Germinal center (tissue), 1 donor: ENCODE results near the gene UNC13C.
"Not testable (repeated sequence)": the region's sequence is repeated elsewhere in the genome, so short reads cannot be mapped to it uniquely, and the experiment has no call there.

ENCODE experiments used
- DNase-seq: peaks from one replicate; pipeline ENCODE4 v3.0.0; 2012; ENCODE audit warnings: mixed read lengths, low spot score

UNC13C gene

DNA sequence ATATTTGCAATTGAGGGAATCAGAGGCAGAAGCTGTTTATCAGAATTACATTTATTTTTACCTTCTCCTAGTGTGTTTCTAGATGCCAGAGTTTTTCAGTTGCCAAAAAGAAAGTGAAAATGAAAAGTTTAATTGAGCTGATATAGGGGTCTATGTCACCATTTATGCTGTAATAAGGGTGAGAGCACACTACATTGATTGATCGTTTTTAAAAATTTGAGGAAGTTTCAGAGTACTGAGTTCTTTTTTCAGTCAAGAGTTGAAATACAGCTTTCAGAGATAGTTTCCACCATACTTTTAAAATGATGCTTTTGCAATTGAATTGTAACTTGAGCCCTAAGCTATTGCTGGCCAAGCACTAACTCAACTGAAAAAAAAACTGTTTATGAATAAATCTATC, 326.9 kb downstream of the UNC13C start:
- DNase-seq, result no peak

GRCh38 chr15:54307252-54307902, 329.1 kb downstream of the UNC13C start:
- DNase-seq, result no peak

DNA sequence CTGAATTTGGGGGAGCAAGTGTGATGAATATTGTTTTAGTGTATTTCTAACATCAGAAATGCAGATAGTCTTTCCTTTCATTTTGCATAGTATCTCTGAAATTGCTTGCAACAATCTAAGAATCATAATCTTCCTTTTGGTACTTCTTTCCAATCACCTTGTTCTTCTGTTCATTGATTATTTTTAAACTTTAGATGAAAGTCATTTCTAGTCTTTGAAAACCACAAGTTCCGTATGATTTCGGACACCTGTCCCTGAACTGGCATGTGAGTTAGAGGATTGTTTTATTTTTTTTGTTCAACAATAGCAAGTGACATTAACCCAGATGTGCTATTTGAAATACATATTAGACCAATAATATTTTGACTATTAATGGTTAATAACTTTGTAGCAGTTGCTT, 329.7 kb downstream of the UNC13C start:
- DNase-seq, result no peak

GRCh38 chr15:54312528-54312927, 334.3 kb downstream of the UNC13C start:
- DNase-seq, result no peak

GRCh38 chr15:54321426-54321825, 343.2 kb downstream of the UNC13C start:
- no peak for DNase-seq

DNA sequence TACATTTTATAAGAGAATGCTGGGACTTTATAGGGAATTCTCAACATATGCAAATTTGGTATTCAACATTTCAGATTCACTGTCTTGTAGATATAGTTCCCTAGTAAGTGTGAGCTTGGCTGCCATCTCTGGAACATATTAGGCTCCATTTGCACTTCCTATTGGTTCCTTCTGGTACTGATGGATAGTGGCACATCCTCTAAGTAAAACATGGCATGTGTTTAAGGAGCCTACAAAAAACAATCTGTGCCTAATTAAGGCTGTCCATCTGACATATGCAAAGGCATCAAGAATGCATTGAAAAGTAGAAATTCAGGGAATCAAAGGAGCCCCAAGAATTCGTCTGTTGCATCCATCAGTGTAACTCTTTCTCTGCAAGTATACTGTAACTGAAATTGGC, 344.1 kb downstream of the UNC13C start:
- no peak for DNase-seq

- DNase-seq, result no peak
These were observed 367.1 kb downstream of the UNC13C start for GRCh38 chr15:54345301-54345700.

DNA sequence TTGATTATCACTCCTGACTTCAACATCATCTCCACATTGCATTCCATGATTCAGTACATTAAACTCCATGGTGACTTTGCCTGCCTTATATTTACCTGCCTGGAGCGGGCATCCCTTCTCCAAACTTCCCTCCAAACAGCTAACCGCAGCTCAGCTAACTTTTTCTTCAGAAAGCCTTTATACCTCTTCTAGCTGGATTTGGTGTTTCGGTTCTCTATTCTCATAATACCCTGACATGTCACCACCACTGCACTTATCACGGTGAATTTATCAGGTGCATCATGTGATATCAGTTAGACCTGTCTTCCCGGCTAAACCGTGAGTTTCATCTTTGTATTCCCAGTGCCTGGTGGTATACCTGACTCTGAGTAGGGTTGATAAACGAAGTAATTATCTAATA, 367.6 kb downstream of the UNC13C start:
- DNase-seq, result no peak

DNA sequence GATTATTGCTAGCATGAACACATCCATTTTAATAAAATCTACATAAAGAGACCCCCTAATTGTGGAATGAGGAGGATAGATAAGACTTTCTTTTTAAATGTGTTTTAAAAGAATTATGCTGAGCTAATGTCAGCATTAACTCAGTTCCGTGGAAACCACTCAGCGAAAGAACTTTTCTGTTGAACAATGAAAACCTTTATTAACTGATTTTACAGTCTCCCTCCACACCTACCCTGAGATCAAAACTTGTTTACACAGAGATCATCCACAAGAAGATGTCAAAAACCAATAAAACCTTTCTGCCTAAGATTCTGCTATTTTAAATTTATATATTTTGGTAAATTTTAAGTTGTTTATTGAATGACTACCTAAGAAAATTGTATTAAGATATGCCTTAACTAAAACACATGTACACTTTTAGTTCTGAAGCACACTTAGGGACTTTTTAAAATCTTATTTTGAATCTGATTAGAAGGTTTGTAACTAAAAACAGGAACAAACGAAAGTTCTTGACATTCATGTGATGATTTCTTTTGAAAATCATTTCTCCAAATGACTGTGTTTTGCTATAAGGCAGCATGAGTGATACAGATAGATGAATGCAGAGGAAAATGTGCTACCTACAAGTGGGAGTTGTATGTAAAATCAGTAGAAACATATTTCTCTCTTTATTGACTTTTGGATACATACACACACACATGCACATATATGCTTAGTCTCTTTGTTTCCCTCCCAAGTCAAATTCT, 369.0 kb downstream of the UNC13C start:
- DNase-seq, result no peak

DNA sequence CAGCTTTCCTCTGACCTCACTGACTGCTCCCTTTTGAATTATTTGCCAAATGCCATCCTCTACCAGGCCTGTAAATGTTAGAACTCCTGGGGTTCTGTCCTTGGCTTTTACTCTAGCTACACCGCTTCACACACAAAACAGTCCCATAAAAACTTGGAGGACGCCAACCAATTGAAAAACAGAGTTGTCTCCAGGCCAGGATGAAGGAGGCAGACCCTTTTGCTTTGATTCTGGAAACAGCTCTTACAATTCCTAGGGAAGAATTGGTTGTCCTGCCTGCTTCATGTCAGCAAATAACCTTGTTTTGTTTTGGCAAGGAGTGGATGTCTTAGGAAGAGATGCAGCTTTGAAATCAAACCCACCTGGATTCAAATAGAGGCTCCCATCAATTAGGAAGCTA, 375.5 kb downstream of the UNC13C start:
- DNase-seq, result no peak

GRCh38 chr15:54354341-54354740, 376.1 kb downstream of the UNC13C start:
- DNase-seq, result no peak

- no peak for DNase-seq
These were observed 386.7 kb downstream of the UNC13C start for GRCh38 chr15:54364961-54365360.

DNA sequence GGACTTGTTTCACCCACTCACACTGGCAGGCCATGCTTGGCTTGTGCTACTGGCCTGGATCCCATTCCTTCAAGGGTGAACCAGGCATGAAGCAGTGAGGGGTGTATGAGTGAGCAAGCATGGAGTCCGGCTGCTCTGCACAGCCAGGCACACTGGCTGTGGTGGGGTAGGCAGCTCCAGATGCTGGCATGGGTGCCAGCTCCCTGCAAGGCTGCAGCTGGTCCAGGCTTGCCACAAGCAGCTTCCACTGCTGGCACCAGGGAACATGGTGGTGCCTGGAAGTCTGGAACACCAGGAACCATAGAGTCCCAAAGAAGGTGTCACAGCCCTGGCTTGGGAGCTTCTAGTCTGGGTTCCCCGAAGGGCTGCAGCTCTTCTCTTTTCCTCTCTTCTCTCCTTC, 395.1 kb downstream of the UNC13C start:
- no peak for DNase-seq

- DNase-seq, result no peak
These were observed 396.1 kb downstream of the UNC13C start for GRCh38 chr15:54374184-54374952.

GRCh38 chr15:54387799-54388198, 409.6 kb downstream of the UNC13C start:
- no peak for DNase-seq

DNA sequence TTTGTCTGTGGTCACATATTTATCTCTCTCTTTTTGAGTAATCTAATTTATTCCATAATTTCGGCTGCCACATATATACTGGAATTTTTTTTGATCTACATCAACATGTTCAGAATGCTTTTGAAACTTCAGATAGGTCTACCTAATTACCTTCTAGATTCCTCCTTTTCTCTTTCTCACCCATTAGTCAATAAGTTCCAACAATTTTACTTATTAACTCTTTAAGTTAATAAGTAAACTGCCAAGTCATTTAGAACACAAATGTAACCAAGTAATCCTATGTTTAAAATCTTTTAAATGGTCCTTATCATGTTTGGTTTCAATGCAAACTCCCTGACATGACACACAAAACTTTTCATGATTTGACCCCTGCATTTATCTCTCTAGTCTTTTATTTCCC, 410.5 kb downstream of the UNC13C start:
- DNase-seq, result no peak

DNA sequence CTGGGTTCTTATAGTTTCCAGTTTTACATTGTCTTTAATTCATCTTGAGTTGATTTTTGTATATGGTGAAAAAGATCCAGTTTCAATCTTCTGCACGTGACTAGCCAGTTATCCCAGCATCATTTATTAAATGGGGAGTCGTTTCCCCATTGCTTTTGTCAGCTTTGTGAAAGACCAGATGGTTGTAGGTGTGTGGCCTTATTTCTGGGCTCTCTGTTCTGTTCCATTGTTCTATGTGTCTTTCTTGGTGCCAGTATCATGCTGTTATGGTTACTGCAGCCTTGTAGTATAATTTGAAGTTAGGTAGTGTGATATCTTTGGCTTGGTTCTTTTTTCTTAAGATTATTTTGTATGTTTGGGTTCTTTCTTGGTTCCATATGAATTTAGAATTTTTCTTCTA, 432.2 kb downstream of the UNC13C start:
- no peak for DNase-seq

- no peak for DNase-seq
These were observed 445.9 kb downstream of the UNC13C start for GRCh38 chr15:54424171-54424570.

- DNase-seq, result no peak
These were observed 450.4 kb downstream of the UNC13C start for GRCh38 chr15:54428596-54428995.

DNA sequence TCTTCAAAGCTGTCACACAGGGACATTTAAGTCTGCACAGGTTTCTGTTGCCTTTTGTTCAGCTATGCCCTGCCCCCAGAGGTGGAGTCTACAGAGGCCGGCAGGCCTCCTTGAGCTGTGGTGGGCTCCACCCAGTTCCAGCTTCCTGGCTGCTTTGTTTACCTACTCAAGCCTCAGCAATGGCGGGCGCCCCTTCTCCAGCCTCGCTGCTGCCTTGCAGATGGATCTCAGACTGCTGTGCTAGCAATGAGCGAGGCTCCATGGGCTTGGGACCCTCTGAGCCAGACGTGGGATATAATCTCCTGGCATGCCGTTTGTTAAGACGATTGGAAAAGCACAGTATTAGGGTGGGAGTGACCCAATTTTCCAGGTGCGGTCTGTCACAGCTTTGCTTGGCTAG, 472.0 kb downstream of the UNC13C start:
- not testable (repeated sequence) for DNase-seq

DNA sequence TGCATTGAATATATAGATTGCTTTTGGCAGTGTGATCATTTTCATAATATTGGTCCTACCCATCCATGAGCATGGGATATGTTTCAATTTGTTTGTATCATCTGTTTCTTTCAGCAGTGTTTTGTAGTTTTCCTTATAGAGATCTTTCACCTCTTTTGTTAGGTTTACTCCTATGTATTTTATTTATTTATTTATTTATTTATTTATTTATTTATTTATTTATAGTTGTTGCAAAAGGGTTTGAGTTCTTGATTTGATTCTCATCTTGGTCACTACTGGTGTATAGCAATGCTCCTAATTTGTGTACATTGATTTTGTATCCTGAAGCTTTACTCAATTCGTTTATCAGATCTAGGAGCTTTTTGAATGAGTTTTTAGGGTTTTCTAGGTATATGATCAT, 478.2 kb downstream of the UNC13C start:
- DNase-seq, result no peak

- DNase-seq, result no peak
These were observed 484.3 kb downstream of the UNC13C start for GRCh38 chr15:54462511-54462913.

DNA sequence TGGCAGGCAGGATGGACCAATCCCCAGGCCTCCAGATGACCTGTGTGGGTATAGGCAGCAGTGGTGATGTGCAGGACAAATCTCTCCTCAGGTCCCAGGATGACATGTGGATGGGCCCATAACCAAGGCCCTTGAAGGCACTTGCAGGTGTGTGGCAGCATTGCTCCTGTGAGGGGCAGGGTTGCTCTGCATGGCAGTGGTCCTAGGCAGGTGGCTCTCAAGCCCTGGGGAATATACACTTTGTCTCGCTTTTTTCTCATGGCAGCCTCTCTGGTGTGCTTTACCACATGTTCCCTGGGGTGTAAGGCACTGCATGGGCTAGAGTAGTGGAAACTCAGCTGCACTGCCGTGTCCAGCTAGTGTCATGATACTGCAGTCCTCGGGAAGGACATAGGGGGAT, 503.6 kb downstream of the UNC13C start:
- no peak for DNase-seq
